Stimulated activated CD8-positive, alpha-beta memory T cell treated with anti-CD3 and anti-CD28 coated beads, Interleukin-12 subunit alpha, Interleukin-12 subunit beta, amount 100 ng/mL, for 24 hours (primary cell): Measurements from ENCODE around the gene ZBTB46.

Source experiments
- DNase-seq: peaks from one replicate; pipeline ENCODE4 v3.0.0-alpha.2; 2020; ENCODE audit errors: extremely low read depth

ZBTB46 gene

DNA sequence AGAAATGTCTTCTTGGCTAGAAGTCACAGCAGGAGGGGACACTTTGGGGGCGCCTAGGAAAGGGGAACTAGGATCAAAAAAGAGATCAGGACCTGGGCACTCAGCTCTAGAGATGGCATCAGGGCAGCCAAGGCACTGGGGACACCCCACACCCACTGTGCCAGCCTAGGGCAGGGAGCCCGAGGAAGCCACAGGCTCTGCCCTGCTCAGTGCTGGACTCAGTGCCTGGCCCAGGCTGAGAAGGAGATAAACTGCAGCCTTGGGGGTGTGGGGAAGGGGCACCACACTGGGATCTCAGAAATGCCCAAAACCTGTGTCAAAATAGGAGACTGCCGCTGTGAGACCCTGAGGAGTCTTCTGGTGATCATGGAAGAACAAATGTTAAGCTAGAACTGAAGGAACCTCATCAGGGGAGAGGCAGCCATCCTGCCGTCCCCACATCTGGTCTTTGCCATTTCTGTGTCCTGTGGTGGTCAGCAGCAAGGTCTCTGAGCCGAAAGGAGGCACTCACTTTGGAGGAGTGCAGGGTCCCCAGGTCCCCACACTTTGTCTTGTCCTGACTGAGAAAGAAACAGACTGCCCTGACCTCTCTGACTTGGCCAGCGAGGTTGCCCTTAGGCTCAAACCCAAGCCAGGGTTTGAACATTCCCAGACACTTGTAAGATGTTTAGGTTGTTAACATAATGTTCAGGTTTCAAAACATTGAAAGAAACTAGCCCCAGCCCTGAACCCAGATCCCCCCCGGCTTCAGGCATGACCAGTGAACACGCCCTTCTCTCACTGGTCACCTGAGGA is 125.6 kb downstream of the ZBTB46 start:
- DNase-seq, result no peak

DNA sequence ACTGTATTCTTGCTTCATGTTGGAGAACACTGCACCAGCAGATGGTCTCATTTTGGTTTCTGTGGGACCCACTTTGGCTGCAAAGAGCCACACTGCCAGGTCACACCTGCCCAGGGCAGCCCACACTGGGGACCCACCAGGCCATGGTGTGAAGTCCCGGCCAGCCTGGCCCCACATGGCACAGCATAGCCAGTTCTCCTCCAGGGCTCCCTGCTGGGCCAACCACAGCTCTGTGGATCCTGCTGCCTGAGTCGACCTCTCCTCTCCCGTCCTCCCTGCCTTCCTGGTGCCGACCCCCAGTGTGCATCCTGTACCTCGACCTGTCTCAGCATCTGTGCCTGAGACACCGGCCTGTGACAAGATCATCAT is 126.3 kb downstream of the ZBTB46 start:
- DNase-seq, result no peak

- no peak for DNase-seq
Measured at GRCh38 chr20:63703976-63704748, 126.9 kb downstream of the ZBTB46 start.

GRCh38 chr20:63703471-63703975 is 127.5 kb downstream of the ZBTB46 start:
- DNase-seq, result no peak

- no peak for DNase-seq
Measured at GRCh38 chr20:63702751-63703470, 128.2 kb downstream of the ZBTB46 start.

DNA sequence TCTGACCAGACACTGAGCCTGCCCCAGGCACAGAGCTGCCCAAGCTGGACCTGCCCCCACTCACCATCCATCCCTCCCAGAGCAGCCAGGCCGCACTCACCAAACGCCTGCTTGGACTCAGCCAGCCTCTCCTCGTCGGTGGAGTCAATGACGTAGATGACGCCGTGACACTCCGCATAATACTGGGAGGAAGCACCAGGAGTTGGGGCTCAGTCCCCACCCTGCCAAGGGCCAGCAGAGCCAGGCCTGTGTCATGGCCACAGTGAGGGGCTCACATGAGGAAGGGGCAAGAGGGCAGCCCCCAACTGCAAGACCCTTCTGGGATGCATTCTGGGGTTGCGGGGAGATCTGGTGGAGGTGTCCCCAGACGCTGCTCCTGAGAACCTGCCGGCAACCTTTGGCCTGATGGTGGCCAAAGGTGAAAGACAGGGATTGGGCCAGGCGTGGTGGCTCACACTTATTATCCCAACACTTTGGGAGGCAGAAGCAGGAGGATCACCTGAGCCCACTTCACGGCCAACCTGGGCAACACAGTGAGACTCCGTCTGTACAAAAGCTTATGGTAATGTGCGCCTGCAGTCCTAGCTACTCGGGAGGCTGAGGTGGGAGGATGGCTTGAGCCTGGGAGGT is 128.9 kb downstream of the ZBTB46 start:
- DNase-seq, result no peak

- no peak for DNase-seq
Measured at GRCh38 chr20:63701329-63702035, 129.6 kb downstream of the ZBTB46 start.

- DNase-seq, result no peak
Measured at GRCh38 chr20:63701051-63701328, 130.1 kb downstream of the ZBTB46 start.

DNA sequence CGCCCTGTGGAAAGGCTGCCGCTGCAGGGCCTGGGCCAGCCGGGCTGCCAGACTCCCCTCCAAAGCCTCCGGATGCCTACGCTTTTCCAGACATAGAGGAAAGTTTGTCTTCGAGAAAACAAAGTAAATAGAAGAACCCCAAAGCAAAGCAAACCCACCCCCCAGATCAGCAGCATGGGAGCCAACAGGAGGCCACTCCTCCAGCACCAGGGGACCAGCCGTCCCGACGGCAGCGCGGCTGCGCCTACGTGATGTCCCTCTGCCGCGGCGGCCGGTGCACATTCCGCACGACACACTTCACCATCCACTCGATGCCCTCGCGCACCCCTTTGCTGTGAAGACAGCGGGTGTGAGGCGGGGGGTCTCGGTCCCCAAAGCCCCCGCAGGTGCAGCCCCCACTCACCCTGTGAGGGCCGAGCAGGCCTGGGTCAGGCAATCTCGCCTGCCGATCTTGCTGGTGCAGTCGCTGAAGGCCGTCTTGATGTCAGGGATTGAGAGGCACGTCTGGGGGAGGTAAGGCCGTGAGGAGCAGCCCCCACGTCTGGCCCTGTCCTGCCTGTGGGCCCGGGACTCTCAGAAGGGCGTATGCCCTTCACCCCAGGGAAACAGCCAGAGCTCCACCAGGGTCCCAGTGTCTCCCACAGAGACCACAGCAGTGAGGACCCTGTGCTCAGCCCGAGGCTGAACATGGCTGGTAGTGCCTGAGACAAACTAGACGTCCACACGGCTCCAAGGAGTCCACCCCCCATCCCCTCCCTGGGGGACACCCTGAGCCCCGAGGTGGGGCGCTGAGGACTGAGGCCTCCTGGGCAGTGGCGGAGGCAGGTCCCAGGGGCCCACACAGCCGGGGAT is 130.6 kb downstream of the ZBTB46 start:
- no peak for DNase-seq

- DNase-seq, result no peak
Measured at GRCh38 chr20:63699466-63700198, 131.4 kb downstream of the ZBTB46 start.

DNA sequence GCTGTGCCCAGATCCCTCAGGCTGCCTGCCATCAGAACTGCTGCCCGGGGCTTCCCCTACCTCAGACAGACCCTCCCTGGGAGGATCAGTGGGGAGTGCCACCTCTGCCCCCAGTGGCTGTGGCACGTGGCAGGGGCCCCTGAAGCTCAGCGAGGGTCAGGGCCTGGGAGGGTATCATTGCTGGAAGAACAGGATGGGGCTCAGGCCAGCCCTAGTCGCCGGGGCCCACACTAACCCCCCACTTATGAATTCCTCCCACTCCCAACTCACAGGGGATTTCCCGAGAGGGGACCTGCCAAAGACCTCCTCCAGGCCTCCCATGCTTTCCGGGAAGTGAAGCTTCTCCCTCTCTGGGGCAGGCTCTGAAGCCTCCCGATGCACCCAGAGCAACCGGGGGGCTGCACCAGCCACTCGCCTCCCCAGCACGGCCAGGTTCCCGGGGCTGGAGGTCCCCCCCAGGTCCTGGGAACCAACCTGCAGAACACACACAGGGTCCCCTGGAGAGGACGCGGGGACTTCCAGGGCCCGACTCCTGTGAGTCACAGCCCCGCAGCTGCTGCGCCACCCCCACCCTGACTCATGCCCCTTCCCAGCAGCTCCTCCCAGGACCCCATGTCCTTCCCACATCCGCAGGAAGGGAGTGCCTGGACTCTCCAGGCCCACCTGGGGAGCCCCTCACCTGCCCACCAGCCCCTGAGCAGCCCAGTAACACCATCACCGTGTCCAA is 132.2 kb downstream of the ZBTB46 start:
- DNase-seq, result no peak

DNA sequence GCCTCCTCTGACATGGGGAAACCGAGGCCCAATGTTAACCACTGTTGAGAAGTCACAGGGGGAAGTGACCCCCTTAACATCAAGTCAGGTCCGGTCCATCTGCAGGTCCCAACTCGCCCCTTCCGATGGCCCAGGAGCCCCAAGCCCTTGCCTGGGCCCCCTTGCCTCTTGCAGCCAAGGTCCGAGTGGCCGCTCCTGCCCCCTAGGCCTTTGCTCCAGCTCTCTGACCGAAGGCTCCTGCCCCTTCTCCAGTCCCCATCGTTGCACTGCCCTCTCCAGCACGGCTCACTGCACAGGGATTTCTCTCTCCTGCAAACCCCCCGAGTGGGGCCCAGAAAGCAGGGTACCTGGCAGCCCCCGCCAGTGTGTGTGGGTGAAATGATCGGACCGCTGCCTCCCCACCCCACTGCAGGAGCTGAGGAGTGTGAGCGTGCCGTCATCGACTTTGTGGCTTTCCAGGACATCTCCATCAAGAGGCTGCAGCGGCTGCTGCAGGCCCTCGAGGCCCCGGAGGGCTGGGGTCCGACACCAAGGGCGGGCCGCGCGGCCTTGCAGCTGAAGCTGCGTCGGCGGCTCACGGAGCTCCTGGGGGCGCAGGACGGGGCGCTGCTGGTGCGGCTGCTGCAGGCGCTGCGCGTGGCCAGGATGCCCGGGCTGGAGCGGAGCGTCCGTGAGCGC is 133.1 kb downstream of the ZBTB46 start:
- no peak for DNase-seq

DNA sequence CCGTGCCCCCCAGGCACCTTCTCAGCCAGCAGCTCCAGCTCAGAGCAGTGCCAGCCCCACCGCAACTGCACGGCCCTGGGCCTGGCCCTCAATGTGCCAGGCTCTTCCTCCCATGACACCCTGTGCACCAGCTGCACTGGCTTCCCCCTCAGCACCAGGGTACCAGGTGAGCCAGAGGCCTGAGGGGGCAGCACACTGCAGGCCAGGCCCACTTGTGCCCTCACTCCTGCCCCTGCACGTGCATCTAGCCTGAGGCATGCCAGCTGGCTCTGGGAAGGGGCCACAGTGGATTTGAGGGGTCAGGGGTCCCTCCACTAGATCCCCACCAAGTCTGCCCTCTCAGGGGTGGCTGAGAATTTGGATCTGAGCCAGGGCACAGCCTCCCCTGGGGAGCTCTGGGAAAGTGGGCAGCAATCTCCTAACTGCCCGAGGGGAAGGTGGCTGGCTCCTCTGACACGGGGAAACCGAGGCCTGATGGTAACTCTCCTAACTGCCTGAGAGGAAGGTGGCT is 133.7 kb downstream of the ZBTB46 start:
- no peak for DNase-seq

DNA sequence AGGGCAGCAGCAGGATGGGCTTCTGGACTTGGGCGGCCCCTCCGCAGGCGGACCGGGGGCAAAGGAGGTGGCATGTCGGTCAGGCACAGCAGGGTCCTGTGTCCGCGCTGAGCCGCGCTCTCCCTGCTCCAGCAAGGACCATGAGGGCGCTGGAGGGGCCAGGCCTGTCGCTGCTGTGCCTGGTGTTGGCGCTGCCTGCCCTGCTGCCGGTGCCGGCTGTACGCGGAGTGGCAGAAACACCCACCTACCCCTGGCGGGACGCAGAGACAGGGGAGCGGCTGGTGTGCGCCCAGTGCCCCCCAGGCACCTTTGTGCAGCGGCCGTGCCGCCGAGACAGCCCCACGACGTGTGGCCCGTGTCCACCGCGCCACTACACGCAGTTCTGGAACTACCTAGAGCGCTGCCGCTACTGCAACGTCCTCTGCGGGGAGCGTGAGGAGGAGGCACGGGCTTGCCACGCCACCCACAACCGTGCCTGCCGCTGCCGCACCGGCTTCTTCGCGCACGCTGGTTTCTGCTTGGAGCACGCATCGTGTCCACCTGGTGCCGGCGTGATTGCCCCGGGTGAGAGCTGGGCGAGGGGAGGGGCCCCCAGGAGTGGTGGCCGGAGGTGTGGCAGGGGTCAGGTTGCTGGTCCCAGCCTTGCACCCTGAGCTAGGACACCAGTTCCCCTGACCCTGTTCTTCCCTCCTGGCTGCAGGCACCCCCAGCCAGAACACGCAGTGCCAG is 134.3 kb downstream of the ZBTB46 start, which contains the start of gene TNFRSF6B:
TSS of gene TNFRSF6B (plus strand) at position 25 of the 729 bp plus-strand sequence. CDS start at position 141, 116 bp downstream.
- no peak for DNase-seq

DNA sequence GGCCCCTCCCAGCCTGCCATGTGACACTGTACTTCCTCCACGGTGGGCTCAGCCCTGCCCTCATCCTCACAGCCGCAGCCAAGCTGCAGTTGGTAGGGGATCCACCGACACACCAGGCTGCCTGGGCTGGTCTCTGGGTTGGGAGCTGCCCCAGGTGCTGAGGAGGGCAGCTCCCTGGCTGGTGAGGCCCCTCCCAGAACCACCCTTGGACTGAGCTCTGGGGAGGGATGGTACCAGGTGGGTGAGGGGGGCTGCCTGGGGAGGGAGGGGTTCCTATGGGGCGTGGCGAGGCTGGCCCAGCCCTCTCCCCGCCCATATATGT is 134.8 kb downstream of the ZBTB46 start:
- DNase-seq, result no peak

DNA sequence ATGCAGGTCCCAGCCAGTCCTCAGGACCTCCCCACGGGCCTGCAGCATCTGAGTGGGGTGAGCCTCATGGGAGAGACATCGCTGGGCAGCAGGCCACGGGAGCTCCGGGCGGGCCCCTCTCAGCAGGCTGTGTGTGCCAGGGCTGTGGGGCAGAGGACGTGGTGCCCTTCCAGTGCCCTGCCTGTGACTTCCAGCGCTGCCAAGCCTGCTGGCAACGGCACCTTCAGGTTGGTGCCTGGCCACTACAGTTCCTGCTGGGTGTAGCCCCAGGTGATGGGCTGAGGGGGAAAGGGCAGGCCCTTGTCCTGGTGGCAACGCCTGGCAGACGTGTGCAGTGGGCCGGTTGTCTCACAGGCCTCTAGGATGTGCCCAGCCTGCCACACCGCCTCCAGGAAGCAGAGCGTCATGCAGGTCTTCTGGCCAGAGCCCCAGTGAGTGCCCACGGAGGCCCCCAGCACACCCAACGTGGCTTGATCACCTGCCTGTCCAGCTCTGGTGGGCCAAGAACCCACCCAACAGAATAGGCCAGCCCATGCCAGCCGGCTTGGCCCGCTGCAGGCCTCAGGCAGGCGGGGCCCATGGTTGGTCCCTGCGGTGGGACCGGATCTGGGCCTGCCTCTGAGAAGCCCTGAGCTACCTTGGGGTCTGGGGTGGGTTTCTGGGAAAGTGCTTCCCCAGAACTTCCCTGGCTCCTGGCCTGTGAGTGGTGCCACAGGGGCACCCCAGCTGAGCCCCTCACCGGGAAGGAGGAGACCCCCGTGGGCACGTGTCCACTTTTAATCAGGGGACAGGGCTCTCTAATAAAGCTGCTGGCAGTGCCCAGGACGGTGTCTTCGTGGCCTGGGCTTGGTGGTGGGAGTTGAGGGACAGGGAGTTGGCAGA is 135.4 kb downstream of the ZBTB46 start:
- no peak for DNase-seq
